ENCODE measurements around the gene DNMT3A.
A peak's percentile ranks its signal among the peaks of the same experiment; 100 is the strongest.

The DNMT3A gene

GRCh38 chr2:25341753-25342371 lies at the start of gene DNMT3A:
TSS of gene DNMT3A (minus strand) at chr2:25341925. CDS start at chr2:25313984, 27,941 bp downstream.
- Histone ChIP-seq H3K4me3 (ENCODE audit: low read depth in 1 of 2, low read length in 2 of 2) (peak within 1 kb of the TSS; percentile 56 to 68), H3K9me3 (ENCODE audit: control insufficient read depth in 1 of 2, low read length in 2 of 2) (no peaks in the 10 kb centered on the region), H3K27ac (ENCODE audit: low read depth, low read length) (peak within 1 kb of the TSS; percentile 32), H3K4me1 (ENCODE audit: control insufficient read depth in 1 of 2, insufficient read depth in 2 of 2, low read length in 2 of 2) (peaks cover 4 to 13% of the 10 kb centered on the region in 2 donors), H3K9ac (ENCODE audit: low read depth in 1 of 2, low read length in 2 of 2) (peak within 1 kb of the TSS; percentile 9 to 51), H3K36me3 (ENCODE audit: control insufficient read depth in 1 of 2, insufficient read depth in 2 of 2, low read length in 2 of 2) (no peaks in the 10 kb centered on the region), H3K27me3 (ENCODE audit: control insufficient read depth in 1 of 2, insufficient read depth in 2 of 2, low read length in 2 of 2) (no peaks in the 10 kb centered on the region)

DNA sequence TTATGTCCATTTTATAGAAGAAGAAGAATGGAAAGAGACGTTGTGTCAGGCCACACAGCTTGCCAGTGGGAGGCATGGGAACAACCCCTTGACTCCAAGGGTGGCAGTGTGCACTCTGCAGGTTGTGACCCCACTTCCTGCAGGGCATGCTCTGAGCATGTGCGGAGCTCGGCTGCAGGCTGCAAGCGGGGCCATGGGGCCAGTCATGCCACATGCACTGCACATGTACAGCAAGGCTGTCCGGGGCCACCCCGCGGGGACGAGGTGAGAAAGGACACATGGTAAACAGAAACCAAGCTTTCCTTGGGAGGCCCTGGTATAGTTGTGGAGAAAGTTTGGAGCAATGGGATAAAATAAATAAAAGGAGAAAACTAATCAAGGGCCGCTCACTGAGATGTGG lies 47.4 kb upstream of the DNMT3A start:
- Histone ChIP-seq H3K36me3 (ENCODE audit: control insufficient read depth in 1 of 2, insufficient read depth in 2 of 2, low read length in 2 of 2) (no peaks in the 10 kb centered on the region), H3K4me1 (ENCODE audit: control insufficient read depth in 1 of 2, insufficient read depth in 2 of 2, low read length in 2 of 2) (no peaks in the 10 kb centered on the region), H3K9me3 (ENCODE audit: control insufficient read depth in 1 of 2, low read length in 2 of 2) (no peaks in the 10 kb centered on the region), H3K4me3 (ENCODE audit: low read depth in 1 of 2, low read length in 2 of 2) (no peak overlapping the region), H3K27ac (ENCODE audit: low read depth, low read length) (no peak overlapping the region), H3K9ac (ENCODE audit: low read depth in 1 of 2, low read length in 2 of 2) (no peak overlapping the region), H3K27me3 (ENCODE audit: control insufficient read depth in 1 of 2, insufficient read depth in 2 of 2, low read length in 2 of 2) (no peaks in the 10 kb centered on the region)

- Histone ChIP-seq H3K4me1 (ENCODE audit: control insufficient read depth in 1 of 2, insufficient read depth in 2 of 2, low read length in 2 of 2) (no peaks in the 10 kb centered on the region), H3K9ac (ENCODE audit: low read depth in 1 of 2, low read length in 2 of 2) (no peak overlapping the region), H3K4me3 (ENCODE audit: low read depth in 1 of 2, low read length in 2 of 2) (no peak overlapping the region), H3K27ac (ENCODE audit: low read depth, low read length) (no peak overlapping the region), H3K27me3 (ENCODE audit: control insufficient read depth in 1 of 2, insufficient read depth in 2 of 2, low read length in 2 of 2) (no peaks in the 10 kb centered on the region), H3K36me3 (ENCODE audit: control insufficient read depth in 1 of 2, insufficient read depth in 2 of 2, low read length in 2 of 2) (no peaks in the 10 kb centered on the region), H3K9me3 (ENCODE audit: control insufficient read depth in 1 of 2, low read length in 2 of 2) (no peaks in the 10 kb centered on the region)
Observed at GRCh38 chr2:25388491-25388890, 46.8 kb upstream of the DNMT3A start.

DNA sequence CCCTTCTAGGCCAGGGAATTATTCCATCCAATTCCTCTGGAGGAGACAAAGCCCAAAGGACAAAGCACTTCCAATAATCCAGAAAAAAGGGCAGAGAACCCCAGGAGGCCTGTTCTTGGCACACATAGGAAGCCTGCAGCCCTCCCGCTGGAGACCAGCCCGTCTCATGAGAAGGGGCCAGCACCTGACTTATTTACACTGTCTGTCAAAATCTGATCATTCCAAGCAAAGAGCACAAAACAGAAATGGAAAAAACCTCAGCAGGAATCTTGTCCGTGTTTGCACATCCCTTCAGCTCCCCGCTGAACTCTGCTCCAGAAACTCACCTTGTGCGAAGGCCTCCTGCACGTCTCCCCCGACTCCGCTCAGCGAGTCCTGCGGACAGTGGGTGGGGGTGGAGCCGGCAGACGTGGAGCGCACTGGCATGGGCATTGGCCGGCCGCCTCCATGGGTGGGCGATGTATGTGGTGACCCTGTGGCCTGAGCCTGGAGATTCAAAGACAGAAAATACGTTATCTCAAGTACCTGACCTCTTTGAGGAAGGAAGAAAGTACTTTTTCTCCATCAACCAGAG lies 46.2 kb upstream of the DNMT3A start:
- no peaks in the 10 kb centered on the region for H3K36me3 ChIP-seq (ENCODE audit: control insufficient read depth in 1 of 2, insufficient read depth in 2 of 2, low read length in 2 of 2)
- no peak overlapping the region for H3K9ac ChIP-seq (ENCODE audit: low read depth in 1 of 2, low read length in 2 of 2)
- no peaks in the 10 kb centered on the region for H3K4me1 ChIP-seq (ENCODE audit: control insufficient read depth in 1 of 2, insufficient read depth in 2 of 2, low read length in 2 of 2)
- no peaks in the 10 kb centered on the region for H3K9me3 ChIP-seq (ENCODE audit: control insufficient read depth in 1 of 2, low read length in 2 of 2)
- H3K4me3 ChIP-seq (ENCODE audit: low read depth in 1 of 2, low read length in 2 of 2) = no peak overlapping the region
- no peaks in the 10 kb centered on the region for H3K27me3 ChIP-seq (ENCODE audit: control insufficient read depth in 1 of 2, insufficient read depth in 2 of 2, low read length in 2 of 2)
- no peak overlapping the region for H3K27ac ChIP-seq (ENCODE audit: low read depth, low read length)

- no peak overlapping the region for H3K4me3 ChIP-seq (ENCODE audit: low read depth in 1 of 2, low read length in 2 of 2)
- H3K27ac ChIP-seq (ENCODE audit: low read depth, low read length) = no peak overlapping the region
- no peaks in the 10 kb centered on the region for H3K27me3 ChIP-seq (ENCODE audit: control insufficient read depth in 1 of 2, insufficient read depth in 2 of 2, low read length in 2 of 2)
- H3K9me3 ChIP-seq (ENCODE audit: control insufficient read depth in 1 of 2, low read length in 2 of 2) = no peaks in the 10 kb centered on the region
- H3K36me3 ChIP-seq (ENCODE audit: control insufficient read depth in 1 of 2, insufficient read depth in 2 of 2, low read length in 2 of 2) = no peaks in the 10 kb centered on the region
- H3K9ac ChIP-seq (ENCODE audit: low read depth in 1 of 2, low read length in 2 of 2) = no peak overlapping the region
- H3K4me1 ChIP-seq (ENCODE audit: control insufficient read depth in 1 of 2, insufficient read depth in 2 of 2, low read length in 2 of 2) = no peaks in the 10 kb centered on the region
Observed at GRCh38 chr2:25386971-25387875, 45.5 kb upstream of the DNMT3A start.

GRCh38 chr2:25385910-25386309 lies 44.2 kb upstream of the DNMT3A start:
- no peaks in the 10 kb centered on the region for H3K27me3 ChIP-seq (ENCODE audit: control insufficient read depth in 1 of 2, insufficient read depth in 2 of 2, low read length in 2 of 2)
- H3K4me3 ChIP-seq (ENCODE audit: low read depth in 1 of 2, low read length in 2 of 2) = no peak overlapping the region
- no peaks in the 10 kb centered on the region for H3K36me3 ChIP-seq (ENCODE audit: control insufficient read depth in 1 of 2, insufficient read depth in 2 of 2, low read length in 2 of 2)
- H3K4me1 ChIP-seq (ENCODE audit: control insufficient read depth in 1 of 2, insufficient read depth in 2 of 2, low read length in 2 of 2) = no peaks in the 10 kb centered on the region
- no peaks in the 10 kb centered on the region for H3K9me3 ChIP-seq (ENCODE audit: control insufficient read depth in 1 of 2, low read length in 2 of 2)
- H3K9ac ChIP-seq (ENCODE audit: low read depth in 1 of 2, low read length in 2 of 2) = no peak overlapping the region
- H3K27ac ChIP-seq (ENCODE audit: low read depth, low read length) = no peak overlapping the region

- Histone ChIP-seq H3K4me1 (ENCODE audit: control insufficient read depth in 1 of 2, insufficient read depth in 2 of 2, low read length in 2 of 2) (peaks cover 0 to 2% of the 10 kb centered on the region in 2 donors), H3K4me3 (ENCODE audit: low read depth in 1 of 2, low read length in 2 of 2) (no peak overlapping the region), H3K9me3 (ENCODE audit: control insufficient read depth in 1 of 2, low read length in 2 of 2) (no peaks in the 10 kb centered on the region), H3K9ac (ENCODE audit: low read depth in 1 of 2, low read length in 2 of 2) (no peak overlapping the region), H3K36me3 (ENCODE audit: control insufficient read depth in 1 of 2, insufficient read depth in 2 of 2, low read length in 2 of 2) (no peaks in the 10 kb centered on the region), H3K27ac (ENCODE audit: low read depth, low read length) (no peak overlapping the region), H3K27me3 (ENCODE audit: control insufficient read depth in 1 of 2, insufficient read depth in 2 of 2, low read length in 2 of 2) (no peaks in the 10 kb centered on the region)
Observed at GRCh38 chr2:25383806-25384205, 42.1 kb upstream of the DNMT3A start.

- no peak overlapping the region for H3K4me3 ChIP-seq (ENCODE audit: low read depth in 1 of 2, low read length in 2 of 2)
- H3K27ac ChIP-seq (ENCODE audit: low read depth, low read length) = no peak overlapping the region
- H3K36me3 ChIP-seq (ENCODE audit: control insufficient read depth in 1 of 2, insufficient read depth in 2 of 2, low read length in 2 of 2) = no peaks in the 10 kb centered on the region
- H3K9ac ChIP-seq (ENCODE audit: low read depth in 1 of 2, low read length in 2 of 2) = no peak overlapping the region
- H3K27me3 ChIP-seq (ENCODE audit: control insufficient read depth in 1 of 2, insufficient read depth in 2 of 2, low read length in 2 of 2) = no peaks in the 10 kb centered on the region
- H3K9me3 ChIP-seq (ENCODE audit: control insufficient read depth in 1 of 2, low read length in 2 of 2) = no peaks in the 10 kb centered on the region
- peaks cover 11 to 18% of the 10 kb centered on the region in 2 donors for H3K4me1 ChIP-seq (ENCODE audit: control insufficient read depth in 1 of 2, insufficient read depth in 2 of 2, low read length in 2 of 2)
Observed at GRCh38 chr2:25381502-25381901, 39.8 kb upstream of the DNMT3A start.

DNA sequence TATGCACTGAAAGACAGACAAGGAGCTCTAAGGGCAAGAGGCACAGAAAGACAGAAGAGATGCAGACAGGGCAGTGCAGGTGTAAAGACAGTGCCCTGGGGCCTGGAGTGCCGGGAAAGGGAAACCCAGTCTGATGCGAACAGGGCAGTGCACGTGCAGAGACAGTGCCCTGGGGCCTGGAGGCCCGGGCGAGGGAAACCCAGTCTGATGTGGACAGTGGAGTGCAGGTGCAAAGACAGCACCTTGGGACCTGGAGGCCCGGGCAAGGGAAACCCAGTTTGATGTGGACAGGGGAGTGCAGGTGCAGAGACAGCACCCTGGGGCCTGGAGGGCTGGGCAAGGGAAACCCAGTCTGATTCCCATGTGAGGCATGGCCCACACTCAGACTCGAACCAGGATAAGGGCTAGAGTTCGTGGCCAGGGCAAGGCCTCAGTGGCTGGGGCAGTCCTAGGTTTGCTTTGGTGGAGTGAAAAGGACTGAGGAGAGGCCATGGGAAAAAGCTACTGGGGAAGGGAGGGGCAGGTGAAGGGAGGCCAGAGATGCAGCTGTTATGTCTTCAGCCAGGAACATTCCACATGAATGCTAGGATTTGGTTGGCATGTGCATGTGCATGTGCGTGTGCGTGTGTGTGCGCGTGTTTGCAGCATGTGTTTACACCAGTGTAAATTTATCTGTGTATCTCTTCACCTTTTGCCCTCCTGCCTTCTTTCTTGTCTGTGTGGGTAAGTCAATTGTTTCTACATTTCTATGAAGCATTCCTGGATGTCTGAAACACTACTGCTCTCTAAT lies 39.1 kb upstream of the DNMT3A start:
- peaks cover 16 to 23% of the 10 kb centered on the region in 2 donors for H3K4me1 ChIP-seq (ENCODE audit: control insufficient read depth in 1 of 2, insufficient read depth in 2 of 2, low read length in 2 of 2)
- H3K9ac ChIP-seq (ENCODE audit: low read depth in 1 of 2, low read length in 2 of 2) = no peak overlapping the region
- no peak overlapping the region for H3K27ac ChIP-seq (ENCODE audit: low read depth, low read length)
- H3K4me3 ChIP-seq (ENCODE audit: low read depth in 1 of 2, low read length in 2 of 2) = no peak overlapping the region
- H3K27me3 ChIP-seq (ENCODE audit: control insufficient read depth in 1 of 2, insufficient read depth in 2 of 2, low read length in 2 of 2) = no peaks in the 10 kb centered on the region
- H3K9me3 ChIP-seq (ENCODE audit: control insufficient read depth in 1 of 2, low read length in 2 of 2) = no peaks in the 10 kb centered on the region
- H3K36me3 ChIP-seq (ENCODE audit: control insufficient read depth in 1 of 2, insufficient read depth in 2 of 2, low read length in 2 of 2) = no peaks in the 10 kb centered on the region
